ENCODE data around the gene AMPD2. TPM values are rescaled to one million over a fixed set of nuclear protein-coding genes. Genes with fewer than 3 reads are reported as not detected.

The AMPD2 gene
- total RNA-seq, 1 donor from 2014 or later: 16.5 TPM

GRCh38 chr1:109617291-109617801, 2.3 kb upstream of the AMPD2 start:
- ATAC-seq: peak; percentile 65

GRCh38 chr1:109618661-109619575, 719 bp upstream of the AMPD2 start:
- ATAC-seq: no peak

GRCh38 chr1:109620401-109620791, 759 bp downstream of the AMPD2 start:
- peak; percentile 3 for ATAC-seq

DNA sequence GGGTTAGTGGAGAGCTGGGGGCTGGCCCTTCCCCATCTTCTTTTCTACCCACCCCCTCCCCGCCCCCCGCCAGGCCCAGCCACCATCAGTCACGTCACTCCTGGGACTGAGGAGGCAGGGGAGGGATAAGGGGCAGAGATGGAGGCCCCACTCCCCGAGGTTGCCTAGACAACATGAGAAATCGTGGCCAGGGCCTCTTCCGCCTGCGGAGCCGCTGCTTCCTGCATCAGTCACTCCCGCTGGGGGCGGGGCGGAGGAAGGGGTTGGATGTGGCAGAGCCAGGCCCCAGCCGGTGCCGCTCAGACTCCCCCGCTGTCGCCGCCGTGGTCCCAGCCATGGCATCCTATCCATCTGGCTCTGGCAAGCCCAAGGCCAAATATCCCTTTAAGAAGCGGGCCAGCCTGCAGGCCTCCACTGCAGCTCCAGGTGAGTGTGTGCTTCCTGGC, 1.2 kb downstream of the AMPD2 start:
- peak; percentile 69 for ATAC-seq

DNA sequence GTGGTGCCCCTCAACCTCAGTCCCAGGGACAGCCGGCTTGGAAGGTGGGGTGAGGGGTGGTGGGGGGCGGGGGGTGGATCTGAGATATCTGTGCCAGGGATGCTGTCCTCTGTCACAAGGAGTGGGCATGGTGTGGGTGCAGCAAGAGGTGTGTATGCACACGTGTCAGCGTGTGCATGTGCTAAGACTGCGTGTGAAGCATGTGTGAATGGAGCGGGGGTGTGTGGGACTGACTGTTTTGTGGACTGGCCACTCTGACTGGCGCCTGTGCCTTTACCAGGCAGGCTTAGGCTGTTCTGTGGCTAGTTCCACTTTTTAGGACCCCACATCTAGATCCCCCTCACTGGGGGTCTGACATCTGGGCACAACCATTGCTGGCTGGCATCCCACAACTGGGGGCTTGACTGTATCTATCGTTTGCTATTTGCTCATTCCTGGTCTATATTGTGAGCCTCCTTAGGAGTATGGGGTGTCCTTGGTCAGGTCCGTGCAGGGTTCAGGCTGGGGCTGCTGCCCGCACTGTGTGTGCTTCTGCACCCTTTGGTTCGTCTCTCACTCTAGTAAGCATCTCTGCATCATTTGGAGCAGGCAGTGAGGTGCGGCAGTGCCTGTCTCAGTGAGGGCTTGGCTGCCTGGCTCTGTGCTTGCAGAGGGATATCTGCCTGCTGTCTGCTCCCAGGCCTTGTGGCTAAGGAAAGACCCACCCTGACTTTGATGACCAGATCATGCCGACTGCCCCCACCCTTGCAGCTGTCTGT, 1.9 kb downstream of the AMPD2 start:
- ATAC-seq: peak; percentile 3

DNA sequence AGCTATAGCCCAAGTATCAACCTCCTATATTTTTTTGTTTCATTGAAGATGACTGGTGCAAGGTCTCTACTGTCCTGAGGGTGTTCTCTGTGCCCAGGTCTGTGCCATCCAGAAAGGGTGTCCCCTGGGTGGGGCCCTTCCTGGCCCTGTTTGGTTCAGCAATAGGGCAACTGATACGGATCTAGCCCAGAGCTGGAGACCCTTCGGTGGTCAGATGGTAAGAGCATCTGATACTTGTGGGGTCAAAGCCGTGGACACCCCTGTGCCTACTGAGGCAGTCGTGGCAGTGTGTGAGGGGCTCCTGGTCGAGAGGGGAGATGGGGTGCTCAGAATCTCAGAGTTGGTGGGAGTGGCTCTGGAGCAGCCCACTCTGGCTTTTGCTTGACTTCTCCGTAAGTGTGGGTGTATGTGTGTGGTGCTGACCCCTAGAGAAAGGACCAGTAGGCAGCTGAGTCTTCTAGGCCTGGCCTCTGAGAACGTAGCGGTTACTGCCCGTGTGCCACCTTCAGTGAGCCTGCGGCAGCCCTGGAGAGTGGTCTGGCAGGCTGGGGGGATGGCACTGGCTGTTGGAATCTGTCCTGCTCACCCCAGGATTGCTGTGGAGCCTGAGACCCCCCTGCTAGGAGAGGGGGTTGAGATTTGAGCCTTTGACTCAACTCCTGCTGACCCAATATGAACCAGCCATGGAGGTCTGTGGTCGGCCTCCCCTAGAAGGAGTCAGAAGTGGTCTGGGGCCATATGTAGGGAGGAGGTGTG, 2.7 kb downstream of the AMPD2 start:
- no peak for ATAC-seq

GRCh38 chr1:109622895-109623294, 3.3 kb downstream of the AMPD2 start:
- no peak for ATAC-seq

- ATAC-seq: no peak
Observed at GRCh38 chr1:109623601-109624161, 4.0 kb downstream of the AMPD2 start.

DNA sequence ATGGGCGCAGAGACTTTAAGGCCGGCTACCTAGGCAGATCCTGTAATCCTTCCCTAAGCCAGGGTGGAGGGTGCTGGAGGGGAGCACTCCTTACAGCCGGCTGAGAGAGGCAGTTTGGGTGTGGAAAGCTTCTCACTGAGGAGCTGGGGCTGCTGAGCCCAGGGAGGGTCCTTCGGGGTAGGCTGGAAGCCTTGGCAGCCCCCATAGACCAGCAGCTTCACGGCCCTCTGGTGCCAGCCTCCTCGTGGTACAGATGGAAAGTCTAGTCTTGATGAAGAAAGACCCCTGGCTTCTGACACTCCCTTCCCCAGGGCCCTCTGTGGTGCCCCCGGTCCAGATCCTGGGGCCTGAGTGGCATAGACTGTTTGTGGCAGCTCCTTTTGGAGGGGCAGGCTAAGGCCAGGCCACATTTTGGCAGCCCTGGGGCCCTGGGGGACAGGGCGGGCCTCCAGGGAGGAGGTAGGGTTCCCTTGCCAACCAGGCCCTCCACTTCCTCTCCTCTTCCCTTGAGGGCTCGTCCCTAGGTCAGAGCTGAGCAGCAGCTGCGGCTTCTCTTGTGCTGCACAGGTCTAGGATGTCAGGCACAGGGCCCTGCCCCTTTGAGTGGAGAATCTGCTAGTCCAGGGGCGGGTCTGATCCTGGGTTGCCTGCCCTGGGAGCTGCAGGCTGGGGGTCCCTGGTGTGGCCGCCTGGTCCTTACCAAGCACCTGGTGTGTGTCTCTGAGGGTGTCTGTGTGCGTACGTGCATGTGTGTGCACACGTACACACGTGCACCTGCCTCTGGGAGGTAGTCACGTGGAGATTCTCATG, 4.8 kb downstream of the AMPD2 start:
- no peak for ATAC-seq

- no peak for ATAC-seq
Observed at GRCh38 chr1:109625176-109625575, 5.5 kb downstream of the AMPD2 start.

- no peak for ATAC-seq
Observed at GRCh38 chr1:109625601-109626560, 6.2 kb downstream of the AMPD2 start.

- no peak for ATAC-seq
Observed at GRCh38 chr1:109626682-109627408, 7.2 kb downstream of the AMPD2 start.

GRCh38 chr1:109627692-109628399, 8.2 kb downstream of the AMPD2 start:
- no peak for ATAC-seq

- no peak for ATAC-seq
Observed at GRCh38 chr1:109628540-109629321, 9.1 kb downstream of the AMPD2 start.

- no peak for ATAC-seq
Observed at GRCh38 chr1:109629372-109630030, 9.9 kb downstream of the AMPD2 start.

GRCh38 chr1:109630081-109630897, 10.7 kb downstream of the AMPD2 start:
- no peak for ATAC-seq

Data from esophagus mucosa (tissue), 1 donor.